KOPT-K1 (cell line): Measurements from ENCODE around the gene CCDC187.

Experiments
- H3K27ac ChIP-seq: fragments of 200-600 bp; sonication (generic); 2 replicates; pipeline ENCODE4 v1.5.1; 2016; ENCODE audit warnings: antibody characterized with exemption, mild to moderate bottlenecking, low read depth, low read length; ENCODE audit not compliant: poor library complexity, severe bottlenecking
- H3K36me3 ChIP-seq: fragments of 200-600 bp; sonication (generic); 2 replicates; pipeline ENCODE4 v1.5.1; 2017; ENCODE audit warnings: antibody characterized with exemption, mild to moderate bottlenecking, low read length, moderate library complexity; ENCODE audit not compliant: insufficient read depth
- H3K9me3 ChIP-seq: fragments of 200-600 bp; sonication (generic); 2 replicates; pipeline ENCODE4 v1.5.1; 2017; ENCODE audit warnings: antibody characterized with exemption, low read length, mild to moderate bottlenecking; ENCODE audit not compliant: insufficient read depth, poor library complexity, severe bottlenecking

The CCDC187 gene

DNA sequence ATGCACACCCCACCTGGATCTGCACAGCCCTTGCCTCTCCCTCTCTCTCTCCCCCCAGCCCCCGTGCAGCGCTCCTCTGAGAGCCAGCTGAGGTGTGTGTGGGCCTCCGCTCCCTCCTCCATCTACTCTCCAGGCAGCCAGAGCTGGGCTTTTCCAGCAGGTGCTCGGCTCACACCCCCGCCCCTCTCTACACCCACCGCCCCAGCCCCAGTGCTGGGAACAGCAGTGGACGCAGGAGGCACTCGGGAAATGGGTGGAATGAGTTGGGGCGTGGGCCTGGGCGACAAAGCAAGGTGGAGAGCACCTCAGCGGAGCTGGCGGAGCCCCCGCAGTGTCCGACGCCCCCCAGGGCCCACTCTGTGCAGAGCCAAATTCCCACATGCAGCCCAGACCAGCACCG, 85.6 kb downstream of the CCDC187 start:
- H3K36me3 ChIP-seq: peaks cover 78% of the 10 kb centered on the region

DNA sequence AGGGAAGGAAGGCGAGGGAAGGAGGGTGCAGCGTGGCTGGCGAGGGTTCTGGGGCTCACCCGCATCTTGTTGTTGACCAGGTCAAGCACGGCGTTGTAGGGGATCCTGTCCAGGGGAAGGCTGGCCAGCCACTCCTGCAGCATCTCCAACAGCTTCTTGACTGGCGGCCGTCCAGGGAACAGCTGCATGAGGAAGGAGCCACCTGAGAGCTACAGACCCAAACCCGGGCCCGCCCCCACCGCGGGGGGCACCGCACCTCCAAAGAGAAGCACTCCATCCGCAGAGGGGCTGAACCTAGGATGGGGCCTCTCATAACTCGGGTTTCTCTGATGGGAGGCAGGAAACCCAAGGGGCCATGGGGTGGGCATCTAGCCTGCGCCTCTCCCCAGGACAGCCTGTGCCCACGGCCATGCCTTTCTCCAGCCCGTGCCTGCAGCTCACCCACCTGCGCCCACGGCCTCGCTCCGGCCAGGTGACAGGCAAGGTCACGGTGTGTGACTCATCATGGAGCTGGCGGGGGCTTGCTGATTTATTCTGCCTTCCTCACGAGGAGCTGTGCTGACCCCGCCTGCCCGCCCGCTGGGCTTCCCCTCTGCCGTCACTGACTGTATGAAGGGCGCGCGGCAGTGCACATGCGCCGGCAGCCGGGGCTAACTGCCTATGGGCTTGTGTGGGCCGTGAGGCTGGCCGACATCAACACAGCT, 87.2 kb downstream of the CCDC187 start:
- Histone ChIP-seq H3K9me3 (no peaks in the 10 kb centered on the region), H3K36me3 (peaks cover 83% of the 10 kb centered on the region), H3K27ac (no peak overlapping the region)

More for the DNA sequence above, 85.6 kb downstream of the CCDC187 start:
- H3K9me3 ChIP-seq: no peaks in the 10 kb centered on the region
- H3K27ac ChIP-seq: no peak overlapping the region

DNA sequence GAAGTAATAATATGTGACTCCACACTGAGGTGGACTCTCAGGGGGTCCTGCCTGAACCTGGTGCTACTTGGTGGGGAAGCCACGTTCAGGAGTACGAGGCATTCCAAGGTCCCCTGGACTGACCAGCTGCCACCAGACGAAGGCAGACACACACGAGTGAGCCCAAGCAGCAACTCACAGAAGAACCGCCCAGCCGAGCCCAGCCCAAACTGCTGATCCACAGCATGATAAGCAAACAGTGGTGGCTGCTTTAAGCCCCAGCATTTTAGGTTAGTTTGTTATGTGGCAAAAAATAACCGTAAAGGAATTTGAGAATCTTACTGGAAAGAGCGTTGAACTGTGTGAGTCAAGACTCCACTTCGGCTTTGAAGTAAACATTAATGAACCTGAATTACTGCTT, 90.2 kb downstream of the CCDC187 start:
- H3K36me3 ChIP-seq: peaks cover 81% of the 10 kb centered on the region
- no peak overlapping the region for H3K27ac ChIP-seq
- no peaks in the 10 kb centered on the region for H3K9me3 ChIP-seq

DNA sequence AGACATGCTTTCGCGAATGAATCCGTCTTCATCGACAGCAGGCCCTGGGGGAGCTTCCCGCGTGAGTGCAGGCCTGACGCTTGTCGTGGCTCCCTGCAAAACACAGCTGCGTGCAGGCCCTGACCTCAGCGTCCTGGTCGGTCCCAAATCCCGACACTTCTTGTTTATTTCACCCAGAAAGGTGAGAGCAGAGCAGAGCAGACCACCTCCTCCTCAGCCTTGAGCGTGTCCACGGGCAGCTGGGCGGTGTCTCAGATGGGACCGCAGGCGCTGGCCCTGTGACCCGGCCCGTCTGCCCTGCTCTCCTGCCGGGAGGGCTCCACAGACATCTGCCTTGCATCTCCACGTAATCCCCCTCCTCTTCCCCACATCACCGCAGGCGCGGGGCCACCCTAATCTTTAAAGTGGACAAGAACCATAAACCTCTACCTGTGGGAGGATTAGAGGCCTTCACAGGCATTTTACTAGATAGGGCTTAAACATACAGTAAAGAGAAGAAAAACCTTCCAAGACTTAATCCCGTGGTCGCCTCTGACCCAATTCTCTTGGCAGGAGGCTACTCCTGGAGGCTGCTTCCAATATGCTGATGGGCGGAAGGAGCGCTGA, 91.4 kb downstream of the CCDC187 start:
- Histone ChIP-seq H3K9me3 (no peaks in the 10 kb centered on the region), H3K36me3 (peaks cover 78% of the 10 kb centered on the region), H3K27ac (no peak overlapping the region)

- Histone ChIP-seq H3K9me3 (no peaks in the 10 kb centered on the region), H3K36me3 (peaks cover 79% of the 10 kb centered on the region), H3K27ac (no peak overlapping the region)
Observed at GRCh38 chr9:136211441-136212344, 92.2 kb downstream of the CCDC187 start.

DNA sequence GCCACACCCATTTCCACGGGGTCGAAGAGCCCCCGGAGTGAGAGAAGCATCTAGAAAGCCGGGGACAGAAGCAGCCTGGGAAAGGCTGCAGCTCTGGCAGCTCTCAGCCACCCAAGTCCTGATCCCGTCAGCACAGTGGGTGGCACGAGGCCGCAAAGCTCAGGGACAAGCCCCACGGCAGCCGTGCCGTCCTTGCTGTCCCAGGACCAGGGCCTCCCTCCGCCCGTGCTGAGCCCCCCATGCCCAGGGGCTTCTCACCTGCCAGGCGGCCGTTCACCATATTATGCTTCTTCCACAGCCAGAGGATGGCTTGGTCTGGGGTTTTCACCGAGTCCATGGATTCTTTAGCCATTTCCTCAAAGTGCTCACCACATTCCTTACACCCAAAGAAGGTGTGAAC, 92.9 kb downstream of the CCDC187 start:
- H3K27ac ChIP-seq: no peak overlapping the region
- H3K9me3 ChIP-seq: no peaks in the 10 kb centered on the region
- H3K36me3 ChIP-seq: peaks cover 75% of the 10 kb centered on the region

DNA sequence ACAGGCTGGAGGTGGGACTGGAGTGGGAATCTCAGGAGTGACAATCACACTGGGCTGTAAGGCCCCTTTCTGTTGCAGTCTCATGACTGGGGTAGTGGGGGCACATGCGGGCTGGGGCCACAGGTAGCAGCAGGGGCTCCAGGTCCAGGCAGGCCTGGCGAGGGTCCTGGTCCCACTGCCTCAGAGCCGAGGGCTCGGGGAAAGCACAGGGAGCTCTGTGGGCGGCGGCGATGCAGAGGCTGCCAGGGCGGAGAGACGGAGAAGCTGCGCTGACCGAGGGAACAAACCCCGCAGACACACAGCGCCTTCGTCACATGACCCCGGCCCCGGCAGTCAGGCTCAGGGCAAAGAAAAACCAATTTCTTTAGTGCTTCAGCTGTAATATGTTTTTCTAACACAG, 93.6 kb downstream of the CCDC187 start:
- H3K9me3 ChIP-seq: no peaks in the 10 kb centered on the region
- H3K27ac ChIP-seq: no peak overlapping the region
- H3K36me3 ChIP-seq: peaks cover 68% of the 10 kb centered on the region

DNA sequence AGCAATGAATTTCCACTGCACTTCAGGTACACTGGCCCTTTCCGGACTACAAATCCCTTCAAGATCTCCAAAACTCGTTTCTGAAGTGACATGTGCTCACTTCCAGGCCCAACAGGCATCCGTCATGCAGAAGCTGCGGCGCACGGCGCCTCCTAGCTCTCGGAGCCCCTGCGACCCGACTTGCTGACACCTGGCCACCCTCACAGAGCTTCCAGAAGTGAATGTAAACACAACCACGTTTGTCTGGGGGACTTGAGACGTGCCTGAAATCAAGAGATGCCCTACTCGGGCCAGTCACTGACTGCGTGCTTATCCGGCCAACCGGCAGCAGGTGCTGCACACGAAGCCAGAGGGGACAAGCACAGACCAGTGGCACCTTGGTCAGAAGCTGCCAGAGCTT, 94.1 kb downstream of the CCDC187 start:
- Histone ChIP-seq H3K36me3 (peaks cover 63% of the 10 kb centered on the region), H3K27ac (no peak overlapping the region), H3K9me3 (no peaks in the 10 kb centered on the region)

GRCh38 chr9:136209232-136209631, 94.7 kb downstream of the CCDC187 start:
- peaks cover 58% of the 10 kb centered on the region for H3K36me3 ChIP-seq

DNA sequence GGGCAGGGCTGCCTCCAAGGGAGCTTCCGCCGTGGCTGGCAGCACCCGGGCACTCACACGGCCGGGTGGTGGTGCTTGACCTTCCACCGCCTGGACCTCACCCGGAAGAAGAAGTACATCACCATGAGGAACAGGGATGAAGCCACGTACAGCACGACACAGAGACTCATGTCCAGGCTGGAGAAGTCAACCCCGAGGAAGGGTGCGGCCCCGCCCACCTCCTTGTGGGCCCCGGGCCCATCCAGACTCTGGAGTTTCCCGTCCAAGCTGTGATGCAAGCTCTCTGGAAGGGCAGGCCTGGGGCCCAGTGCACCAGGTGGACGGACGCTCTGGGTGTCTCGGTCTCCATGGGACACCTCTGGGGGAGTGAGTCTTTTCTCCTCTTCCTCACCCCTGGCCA, 95.2 kb downstream of the CCDC187 start:
- peaks cover 52% of the 10 kb centered on the region for H3K36me3 ChIP-seq
- no peak overlapping the region for H3K27ac ChIP-seq
- no peaks in the 10 kb centered on the region for H3K9me3 ChIP-seq

More at GRCh38 chr9:136209232-136209631, 94.7 kb downstream of the CCDC187 start:
- H3K9me3 ChIP-seq: no peaks in the 10 kb centered on the region
- no peak overlapping the region for H3K27ac ChIP-seq

- Histone ChIP-seq H3K36me3 (peaks cover 42% of the 10 kb centered on the region), H3K9me3 (no peaks in the 10 kb centered on the region), H3K27ac (no peak overlapping the region)
Observed at GRCh38 chr9:136207616-136208015, 96.3 kb downstream of the CCDC187 start.

- Histone ChIP-seq H3K36me3 (peaks cover 33% of the 10 kb centered on the region), H3K9me3 (no peaks in the 10 kb centered on the region), H3K27ac (no peak overlapping the region)
Observed at GRCh38 chr9:136206602-136207275, 97.2 kb downstream of the CCDC187 start.

DNA sequence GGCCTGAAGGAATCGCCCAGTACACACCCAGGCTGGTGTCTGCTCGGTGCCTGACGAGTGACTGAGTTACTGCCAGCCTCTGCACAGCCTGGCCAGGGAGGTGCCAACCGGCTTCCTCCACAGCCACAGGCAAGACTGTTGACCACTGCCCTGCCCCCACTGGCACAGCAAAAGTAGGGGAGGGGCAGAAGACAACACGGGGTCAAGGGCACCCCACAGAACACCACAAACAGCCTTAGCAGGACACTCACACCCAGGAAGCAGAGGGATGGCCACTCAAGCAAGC, 98.2 kb downstream of the CCDC187 start:
- Histone ChIP-seq H3K9me3 (no peaks in the 10 kb centered on the region), H3K36me3 (peaks cover 23% of the 10 kb centered on the region), H3K27ac (no peak overlapping the region)

DNA sequence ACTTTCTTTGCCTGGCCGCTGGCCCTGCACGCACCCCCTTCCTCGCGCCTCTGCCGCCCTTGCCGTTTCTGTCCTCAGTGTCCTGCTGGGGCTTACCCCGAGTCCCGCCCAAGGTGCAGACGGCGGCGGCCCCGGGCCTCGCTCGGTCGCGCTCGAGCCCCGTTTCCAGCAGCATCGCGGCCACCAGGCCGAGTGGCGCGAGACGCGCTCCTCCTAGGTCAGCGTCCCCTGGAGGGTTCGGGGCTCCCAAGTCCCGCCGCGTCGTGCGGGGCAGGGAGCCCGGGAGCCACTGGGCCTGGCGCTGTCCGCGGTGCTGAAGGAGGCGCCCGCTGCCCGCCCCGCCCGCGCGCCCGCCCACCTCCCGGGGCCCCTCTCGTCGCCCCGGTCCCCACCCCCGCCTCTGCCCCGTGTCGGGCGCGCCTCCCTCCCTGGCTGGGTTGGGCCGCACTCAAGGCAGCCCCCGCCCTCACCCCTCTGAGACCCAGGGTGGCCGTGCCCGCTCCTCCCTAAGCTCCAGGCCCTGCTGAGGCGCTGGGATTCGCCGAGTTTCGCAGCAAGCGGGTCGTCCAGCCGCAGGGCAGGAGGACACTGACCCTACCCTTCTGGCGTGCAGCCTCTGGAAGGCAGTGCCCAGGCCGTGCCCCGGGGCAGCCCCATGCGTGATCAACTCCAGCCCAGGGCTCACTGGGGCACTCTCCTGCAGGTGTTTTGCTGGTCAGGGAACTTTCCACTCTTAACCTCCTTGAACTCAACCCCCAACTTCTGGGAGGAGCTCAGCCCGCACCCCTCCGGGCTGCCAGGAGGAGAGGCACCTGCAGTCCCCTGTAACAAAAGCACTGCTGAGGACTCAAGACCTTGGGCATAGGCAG, 98.8 kb downstream of the CCDC187 start, which contains the start of gene LHX3:
Gene LHX3, minus strand, starts transcription at position 291 of the 869 bp plus-strand sequence. Its CDS starts 116 bp downstream, at position 175.
- no peak within 1 kb of the TSS for H3K27ac ChIP-seq
- peaks cover 23% of the 10 kb centered on the region for H3K36me3 ChIP-seq
- H3K9me3 ChIP-seq: no peaks in the 10 kb centered on the region
